ENCODE results near the gene PDZD7.
A peak's percentile ranks its signal among the peaks of the same experiment; 100 is the strongest.

The PDZD7 gene

DNA sequence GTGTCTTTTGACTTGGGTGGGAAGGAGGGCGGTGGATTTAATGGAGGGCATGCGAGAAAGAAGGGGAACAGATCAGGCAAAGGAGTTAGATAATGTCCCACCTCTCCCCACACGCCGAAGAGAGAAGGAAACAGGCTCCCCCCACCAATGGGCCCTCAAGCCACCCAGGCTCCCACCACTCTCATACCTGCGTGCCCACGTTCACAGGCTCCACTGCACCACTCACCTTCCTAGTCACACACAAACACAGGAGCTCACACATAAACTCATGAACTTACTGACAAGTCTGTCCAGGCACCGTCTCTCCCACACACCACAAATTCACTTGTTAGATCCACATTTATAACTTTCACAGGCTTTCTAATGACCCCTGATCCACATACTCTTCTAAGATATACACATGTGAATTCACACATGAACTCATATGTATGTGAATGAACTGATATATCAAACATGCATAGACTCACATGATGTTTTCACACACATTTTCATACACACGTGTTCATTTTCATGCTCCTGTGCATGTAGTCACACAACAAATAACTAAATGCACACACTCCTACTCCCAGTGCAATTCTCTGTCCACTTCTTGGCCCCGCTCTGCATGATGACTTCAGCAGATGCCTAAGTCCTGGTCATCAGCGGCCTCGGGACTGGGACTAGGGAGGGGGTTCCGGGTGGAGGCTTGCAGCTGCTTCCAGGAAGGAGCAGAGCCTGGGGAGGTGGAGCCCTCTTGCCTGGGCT, 29.8 kb downstream of the PDZD7 start:
- H3K4me1 ChIP-seq (ENCODE audit: insufficient read depth, low read length), result peaks cover 11% of the 10 kb centered on the region
- peaks cover 6% of the 10 kb centered on the region; the same call in 1 of the 2 replicates for H3K36me3 ChIP-seq (ENCODE audit: insufficient read depth, low read length)
- H3K9me3 ChIP-seq (ENCODE audit: control insufficient read depth, insufficient read depth, low read length), result no peaks in the 10 kb centered on the region
- H3K9ac ChIP-seq (ENCODE audit: low read depth, low read length), result peak overlapping the region; percentile 66; the same call in 1 of the 2 replicates

DNA sequence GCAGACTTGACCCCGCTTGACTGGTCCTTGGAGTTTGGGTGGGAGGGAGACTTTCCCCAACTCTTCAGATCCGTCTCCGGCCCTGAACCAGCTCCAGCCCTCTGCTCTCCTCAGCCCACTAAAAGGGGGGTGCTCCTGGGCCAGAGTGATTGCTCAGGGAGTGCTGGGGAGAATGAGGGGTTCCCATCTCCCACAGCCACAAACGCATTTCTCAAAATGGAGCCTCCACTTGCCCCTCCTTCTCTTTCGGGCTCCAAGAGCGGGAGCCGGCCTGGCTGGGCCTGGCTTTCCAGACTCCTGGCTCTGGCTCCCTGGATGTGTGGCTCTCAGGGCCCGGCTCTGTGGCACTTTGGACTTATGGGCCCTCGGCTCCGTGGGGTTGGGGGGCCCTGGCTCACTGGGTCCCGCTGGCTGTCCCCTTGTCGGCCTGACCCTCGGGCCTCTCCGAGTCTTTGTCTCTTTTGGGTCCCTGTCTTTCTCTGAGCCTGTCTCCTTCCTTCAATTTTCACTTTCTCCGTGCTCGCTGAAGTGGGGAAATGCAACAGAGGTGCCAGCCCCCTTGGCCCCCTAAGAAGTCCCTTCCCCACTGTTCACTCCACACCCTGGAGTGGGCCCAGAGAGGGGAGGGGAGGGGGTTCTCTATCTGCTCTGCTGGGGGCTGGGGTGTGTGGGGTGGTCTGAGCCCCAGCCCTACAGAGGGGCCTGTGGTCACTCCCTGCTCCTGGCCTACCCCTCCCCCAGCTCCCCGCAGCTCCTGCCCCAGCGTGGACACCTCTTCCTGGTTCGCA, 30.6 kb downstream of the PDZD7 start:
- Histone ChIP-seq H3K9me3 (ENCODE audit: control insufficient read depth, insufficient read depth, low read length) (no peaks in the 10 kb centered on the region), H3K9ac (ENCODE audit: low read depth, low read length) (peak overlapping the region; percentile 66), H3K36me3 (ENCODE audit: insufficient read depth, low read length) (peaks cover 5% of the 10 kb centered on the region; the same call in 1 of the 2 replicates), H3K4me1 (ENCODE audit: insufficient read depth, low read length) (peaks cover 11% of the 10 kb centered on the region)

DNA sequence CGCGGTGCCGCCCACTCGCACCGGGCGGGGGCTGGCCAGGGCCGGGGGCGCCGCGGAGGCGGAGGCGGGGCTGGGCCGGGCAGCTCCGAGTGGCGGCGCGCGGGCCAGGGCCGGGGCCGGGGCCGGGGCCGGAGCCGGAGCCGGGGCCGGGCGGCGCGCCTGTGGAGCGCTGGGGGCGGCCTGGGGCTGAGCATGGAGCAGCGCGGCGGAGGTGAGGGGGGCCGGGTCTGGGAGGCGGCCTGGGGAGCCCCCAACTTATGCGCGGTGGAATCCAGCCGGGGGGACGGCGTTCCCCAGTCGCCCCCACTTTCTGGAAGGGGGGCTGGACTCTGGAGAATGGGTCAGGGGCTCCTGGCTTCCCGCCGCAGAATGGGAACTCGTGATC, 31.2 kb downstream of the PDZD7 start, which contains the start of gene LZTS2:
TSS of gene LZTS2 (plus strand) at position 67 of the 385 bp plus-strand sequence. CDS start 2,731 bp downstream, outside the sequence.
- Histone ChIP-seq H3K9ac (ENCODE audit: low read depth, low read length) (peak within 1 kb of the TSS; percentile 66), H3K9me3 (ENCODE audit: control insufficient read depth, insufficient read depth, low read length) (no peaks in the 10 kb centered on the region), H3K4me1 (ENCODE audit: insufficient read depth, low read length) (peaks cover 12% of the 10 kb centered on the region), H3K36me3 (ENCODE audit: insufficient read depth, low read length) (peaks cover 5% of the 10 kb centered on the region; the same call in 1 of the 2 replicates)

DNA sequence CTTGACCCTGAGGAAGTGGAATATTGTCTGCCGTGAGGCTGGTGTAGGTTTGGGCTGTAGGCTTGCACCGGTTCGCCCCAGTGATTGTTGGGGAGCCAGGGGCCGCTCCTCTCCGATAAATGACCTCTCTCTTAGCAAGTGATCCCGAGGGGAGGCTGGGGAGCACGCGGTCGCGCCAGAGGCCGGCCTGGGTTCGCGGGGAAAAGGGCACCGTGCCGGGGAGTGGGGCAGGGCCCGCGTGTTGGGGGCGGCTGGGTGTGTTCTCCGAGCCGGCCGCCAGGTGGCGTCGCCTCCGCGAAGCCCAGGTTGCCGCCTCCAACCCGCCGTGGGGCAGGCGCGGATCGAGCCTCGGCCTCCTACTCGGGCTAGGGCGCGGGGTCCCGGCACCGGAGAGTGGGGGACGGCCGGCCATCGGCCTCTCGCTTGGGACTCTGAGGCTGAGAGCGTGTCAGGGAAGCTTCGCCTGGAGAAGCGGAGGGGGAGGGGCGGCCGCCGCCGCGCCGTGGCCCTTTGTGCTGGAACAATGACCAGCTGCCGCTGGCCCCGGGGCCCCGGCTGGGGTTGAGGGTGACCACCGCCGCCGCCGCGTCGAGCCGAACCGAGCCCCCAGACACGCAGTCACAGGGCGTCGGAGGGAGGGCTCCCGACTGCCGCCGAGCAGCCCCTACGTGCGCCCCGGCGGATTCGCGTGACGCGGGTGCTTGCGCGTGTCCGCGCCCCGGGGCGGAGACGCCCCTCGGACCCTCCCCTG, 31.8 kb downstream of the PDZD7 start:
- Histone ChIP-seq H3K9ac (ENCODE audit: low read depth, low read length) (peak overlapping the region; percentile 66), H3K4me1 (ENCODE audit: insufficient read depth, low read length) (peaks cover 16% of the 10 kb centered on the region), H3K36me3 (ENCODE audit: insufficient read depth, low read length) (peaks cover 5% of the 10 kb centered on the region; the same call in 1 of the 2 replicates), H3K9me3 (ENCODE audit: control insufficient read depth, insufficient read depth, low read length) (no peaks in the 10 kb centered on the region)

DNA sequence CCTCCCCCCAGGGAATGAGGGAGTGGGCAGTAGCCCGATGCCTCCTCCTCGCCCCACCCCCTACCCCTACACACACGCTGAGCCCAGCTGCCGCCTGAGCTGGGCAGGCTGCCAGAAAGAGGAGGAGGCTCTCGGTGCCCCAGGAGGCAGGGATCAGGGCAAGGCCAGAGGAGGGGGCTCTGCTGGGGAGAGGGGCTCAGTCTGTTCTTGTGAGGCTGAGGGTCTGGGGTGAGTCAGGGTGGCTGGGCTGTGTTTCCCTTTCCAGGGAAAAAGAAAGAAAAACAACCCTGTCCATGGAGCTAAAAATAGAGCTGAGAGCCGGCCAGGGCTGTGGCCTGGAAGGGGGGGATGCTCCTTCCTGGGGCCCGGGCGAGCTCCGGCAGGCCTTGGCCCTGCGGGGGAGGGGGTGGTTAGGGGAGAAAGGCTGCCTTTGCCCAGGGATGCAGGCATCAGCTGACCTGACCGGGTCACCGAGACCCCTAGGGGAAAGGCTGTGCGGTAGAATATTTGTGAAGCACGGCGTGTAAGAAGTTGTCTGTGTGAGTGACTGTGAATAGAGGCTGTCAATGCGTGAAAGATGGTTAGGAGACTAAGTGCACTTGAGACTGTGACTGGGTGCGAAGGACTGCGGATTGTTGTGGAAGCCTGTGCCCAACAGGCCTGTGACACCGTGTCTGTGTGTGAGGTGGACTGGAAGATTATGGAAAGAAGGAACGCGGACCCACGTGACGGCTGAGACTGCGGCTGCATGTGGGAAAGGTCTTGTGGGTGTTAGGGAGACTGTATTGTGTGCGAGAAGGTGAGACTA, 32.5 kb downstream of the PDZD7 start:
- peaks cover 12% of the 10 kb centered on the region; the same call in 1 of the 2 replicates for H3K36me3 ChIP-seq (ENCODE audit: insufficient read depth, low read length)
- peak overlapping the region; percentile 66 for H3K9ac ChIP-seq (ENCODE audit: low read depth, low read length)
- H3K9me3 ChIP-seq (ENCODE audit: control insufficient read depth, insufficient read depth, low read length), result no peaks in the 10 kb centered on the region
- H3K4me1 ChIP-seq (ENCODE audit: insufficient read depth, low read length), result peaks cover 16% of the 10 kb centered on the region

DNA sequence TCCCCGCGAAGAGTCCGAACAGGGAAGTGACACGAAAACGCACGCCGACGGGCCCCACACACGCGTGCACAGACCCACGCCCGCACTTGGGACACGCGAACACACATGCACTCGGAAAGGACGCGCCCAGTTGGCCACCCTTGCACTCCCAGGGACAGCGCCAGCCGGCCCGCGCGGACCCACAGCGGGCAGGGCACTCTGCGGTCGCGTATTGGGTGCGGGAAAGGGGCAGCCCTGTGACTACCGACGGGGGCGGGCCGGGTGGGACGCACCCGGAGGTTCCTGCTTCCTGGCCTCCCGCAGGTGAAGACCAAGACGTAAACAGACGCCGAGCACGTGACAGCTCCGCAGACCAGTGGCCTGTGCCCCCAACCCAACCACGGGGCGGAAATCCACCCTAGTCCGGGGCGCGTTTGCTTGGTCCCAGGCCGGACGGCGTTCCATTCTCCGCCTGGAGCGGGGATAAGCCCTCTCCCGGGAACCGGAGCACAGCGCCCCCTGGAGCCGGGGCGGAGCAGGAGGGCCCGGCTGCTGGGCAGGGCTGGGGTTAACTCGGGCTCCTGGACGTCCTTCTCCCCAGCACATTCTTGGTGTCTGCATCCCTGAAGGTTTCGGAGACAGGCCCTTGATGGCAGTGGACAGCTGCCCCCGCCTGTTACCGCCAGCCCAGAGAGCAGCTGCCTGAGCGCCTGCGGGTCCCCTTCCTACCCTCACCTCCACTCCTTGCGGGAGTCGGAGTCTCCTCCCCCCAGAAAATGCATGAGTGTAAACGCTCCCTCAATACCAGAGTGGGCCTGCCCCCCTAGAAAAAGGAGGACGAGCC, 33.4 kb downstream of the PDZD7 start:
- H3K4me1 ChIP-seq (ENCODE audit: insufficient read depth, low read length), result peaks cover 16% of the 10 kb centered on the region
- H3K9ac ChIP-seq (ENCODE audit: low read depth, low read length), result peak overlapping the region; percentile 66; the same call in 1 of the 2 replicates
- H3K36me3 ChIP-seq (ENCODE audit: insufficient read depth, low read length), result peaks cover 9% of the 10 kb centered on the region; the same call in 1 of the 2 replicates
- H3K9me3 ChIP-seq (ENCODE audit: control insufficient read depth, insufficient read depth, low read length), result no peaks in the 10 kb centered on the region

DNA sequence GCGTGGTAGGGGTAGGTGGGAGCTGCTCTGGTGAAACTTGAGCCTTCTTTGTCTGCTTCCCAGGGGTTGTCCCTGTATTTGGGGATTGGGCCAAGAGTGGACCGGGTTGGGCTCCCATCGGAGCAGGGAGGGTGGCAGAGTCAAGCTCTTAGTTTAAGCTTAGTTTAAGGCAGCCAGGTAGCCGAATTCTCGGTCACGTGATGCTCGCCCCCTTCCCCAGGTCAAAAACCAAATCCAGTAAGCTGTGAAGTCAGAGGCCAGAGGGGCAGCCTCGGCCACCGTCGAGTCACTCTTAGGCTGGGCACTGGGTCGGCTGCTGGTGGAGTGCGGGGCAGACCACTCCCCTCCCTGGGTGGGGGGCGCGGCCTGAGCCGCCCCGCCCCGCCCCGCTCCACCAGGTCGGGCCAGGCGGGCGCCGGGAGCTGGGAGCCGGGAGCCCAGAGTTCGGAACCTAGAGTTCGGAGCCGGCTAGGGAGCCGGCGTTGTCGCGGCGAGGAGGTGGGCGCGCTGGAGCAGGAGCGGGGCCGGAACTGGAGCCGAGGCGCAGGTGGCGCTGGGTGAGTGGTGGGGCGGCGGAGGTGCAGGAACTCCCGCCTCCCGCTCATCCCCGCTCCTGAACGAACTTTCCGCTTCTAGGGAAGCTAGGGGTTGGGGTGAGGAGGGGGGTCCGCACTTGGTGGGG, 34.1 kb downstream of the PDZD7 start:
- H3K4me1 ChIP-seq (ENCODE audit: insufficient read depth, low read length), result peaks cover 16% of the 10 kb centered on the region
- H3K36me3 ChIP-seq (ENCODE audit: insufficient read depth, low read length), result peaks cover 9% of the 10 kb centered on the region; the same call in 1 of the 2 replicates
- no peaks in the 10 kb centered on the region for H3K9me3 ChIP-seq (ENCODE audit: control insufficient read depth, insufficient read depth, low read length)
- H3K9ac ChIP-seq (ENCODE audit: low read depth, low read length), result peak overlapping the region; percentile 66

DNA sequence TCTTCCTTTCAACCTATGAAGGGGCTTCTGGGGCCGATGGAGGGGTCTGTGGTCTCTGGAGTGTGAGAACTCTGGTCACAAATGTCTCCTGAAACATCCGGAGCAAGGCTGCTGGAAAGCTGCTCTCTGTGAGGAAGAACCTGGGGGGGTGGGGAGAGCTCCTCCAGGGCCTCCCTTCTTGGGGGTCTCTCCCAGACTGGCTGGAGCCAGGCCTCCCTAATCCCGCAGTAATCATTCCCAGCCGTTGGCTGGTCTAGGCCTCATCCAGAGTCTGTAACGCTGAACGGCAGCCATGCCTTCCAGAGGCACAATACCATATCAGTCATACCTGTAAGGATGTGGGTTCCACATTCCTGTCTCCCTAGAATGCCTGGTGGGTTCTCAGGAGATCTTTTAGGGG, 35.7 kb downstream of the PDZD7 start:
- H3K4me1 ChIP-seq (ENCODE audit: insufficient read depth, low read length), result peaks cover 9% of the 10 kb centered on the region; the same call in 1 of the 2 replicates
- no peaks in the 10 kb centered on the region for H3K9me3 ChIP-seq (ENCODE audit: control insufficient read depth, insufficient read depth, low read length)
- H3K36me3 ChIP-seq (ENCODE audit: insufficient read depth, low read length), result peaks cover 22% of the 10 kb centered on the region
- H3K9ac ChIP-seq (ENCODE audit: low read depth, low read length), result no peak overlapping the region

DNA sequence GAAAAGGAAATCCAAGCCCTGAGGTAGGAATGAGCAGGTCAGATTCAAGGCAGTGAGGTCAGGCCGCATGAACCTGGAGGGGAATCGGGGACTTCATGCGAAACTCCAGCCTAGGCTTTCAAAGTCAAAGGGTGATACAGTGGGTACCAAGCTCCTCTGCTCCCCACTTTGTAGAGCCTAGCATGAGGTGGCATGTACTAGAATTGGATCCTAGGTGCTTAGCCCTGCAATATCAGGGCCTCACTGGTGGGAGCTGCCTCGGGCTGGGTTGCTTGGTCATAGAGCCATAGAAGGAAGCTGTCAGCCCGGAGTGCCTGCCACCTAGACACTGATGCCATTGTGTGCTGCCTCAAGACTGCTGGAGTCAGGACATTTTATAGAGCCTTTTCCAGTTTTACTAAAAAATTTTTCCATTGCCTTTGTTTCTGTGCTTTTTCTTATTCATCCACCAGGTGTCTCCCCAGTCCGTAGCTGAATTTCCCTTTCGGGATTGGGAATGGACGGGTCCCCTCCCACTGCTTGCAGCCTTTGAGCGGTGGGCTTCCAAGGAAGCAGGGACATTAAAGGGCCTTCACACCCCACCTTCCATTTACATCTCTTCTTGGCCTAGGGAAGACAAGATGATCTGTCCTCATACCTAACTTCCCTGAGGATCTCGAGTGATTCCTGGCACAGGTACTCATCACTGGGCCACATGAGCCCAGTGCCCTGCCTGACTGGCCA, 36.8 kb downstream of the PDZD7 start:
- Histone ChIP-seq H3K4me1 (ENCODE audit: insufficient read depth, low read length) (peaks cover 9% of the 10 kb centered on the region; the same call in 1 of the 2 replicates), H3K36me3 (ENCODE audit: insufficient read depth, low read length) (peaks cover 29% of the 10 kb centered on the region), H3K9ac (ENCODE audit: low read depth, low read length) (no peak overlapping the region), H3K9me3 (ENCODE audit: control insufficient read depth, insufficient read depth, low read length) (no peaks in the 10 kb centered on the region)

DNA sequence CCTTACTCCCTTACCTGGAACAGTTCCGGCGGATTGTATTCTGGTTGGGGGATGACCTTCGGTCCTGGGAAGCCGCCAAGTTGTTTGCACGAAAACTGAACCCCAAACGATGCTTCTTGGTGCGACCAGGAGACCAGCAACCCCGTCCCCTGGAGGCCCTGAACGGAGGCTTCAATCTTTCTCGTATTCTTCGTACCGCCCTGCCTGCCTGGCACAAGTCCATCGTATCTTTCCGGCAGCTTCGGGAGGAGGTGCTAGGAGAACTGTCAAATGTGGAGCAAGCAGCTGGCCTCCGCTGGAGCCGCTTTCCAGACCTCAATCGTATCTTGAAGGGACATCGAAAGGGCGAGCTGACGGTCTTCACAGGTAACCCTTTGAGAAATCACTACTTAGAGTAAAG, 41.8 kb downstream of the PDZD7 start:
- H3K36me3 ChIP-seq (ENCODE audit: insufficient read depth, low read length), result peaks cover 28% of the 10 kb centered on the region
- H3K9ac ChIP-seq (ENCODE audit: low read depth, low read length), result no peak overlapping the region

DNA sequence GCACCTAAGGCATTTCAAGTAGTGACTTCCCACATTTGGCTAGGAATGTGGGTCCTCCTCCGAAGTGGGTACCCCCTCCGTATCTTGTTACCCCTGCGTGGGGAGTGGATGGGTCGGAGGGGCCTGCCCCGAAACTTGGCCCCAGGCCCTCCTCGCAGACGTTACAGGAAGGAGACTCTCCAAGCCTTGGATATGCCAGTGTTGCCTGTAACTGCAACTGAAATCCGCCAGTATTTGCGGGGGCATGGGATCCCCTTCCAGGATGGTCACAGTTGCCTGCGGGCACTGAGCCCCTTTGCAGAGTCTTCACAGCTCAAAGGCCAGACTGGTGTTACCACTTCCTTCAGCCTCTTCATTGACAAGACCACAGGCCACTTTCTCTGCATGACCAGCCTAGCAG, 42.8 kb downstream of the PDZD7 start:
- Histone ChIP-seq H3K4me1 (ENCODE audit: insufficient read depth, low read length) (peaks cover 5% of the 10 kb centered on the region; the same call in 1 of the 2 replicates), H3K36me3 (ENCODE audit: insufficient read depth, low read length) (peaks cover 20% of the 10 kb centered on the region), H3K9ac (ENCODE audit: low read depth, low read length) (peak overlapping the region; percentile 100), H3K9me3 (ENCODE audit: control insufficient read depth, insufficient read depth, low read length) (no peaks in the 10 kb centered on the region)

More for the DNA sequence above, 41.8 kb downstream of the PDZD7 start:
- no peaks in the 10 kb centered on the region for H3K9me3 ChIP-seq (ENCODE audit: control insufficient read depth, insufficient read depth, low read length)
- peaks cover 5% of the 10 kb centered on the region; the same call in 1 of the 2 replicates for H3K4me1 ChIP-seq (ENCODE audit: insufficient read depth, low read length)

DNA sequence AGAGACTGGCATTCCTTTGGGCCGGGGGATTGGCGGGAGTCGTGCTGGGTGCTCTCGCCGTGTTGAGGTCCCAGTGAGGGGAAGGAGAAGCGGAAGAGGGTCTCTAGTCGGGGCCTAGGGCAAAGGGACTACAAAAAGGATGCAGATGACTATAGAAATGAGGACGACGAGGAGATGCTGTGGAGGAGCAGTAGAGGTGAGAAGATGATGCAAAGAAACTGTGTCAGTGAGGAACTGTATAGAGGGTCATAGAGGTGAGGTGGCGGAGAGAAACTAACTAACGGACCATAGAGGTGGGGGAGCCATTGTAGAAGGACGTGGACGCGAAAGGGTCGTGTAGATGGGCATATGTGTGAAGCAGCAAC, 43.3 kb downstream of the PDZD7 start:
- H3K36me3 ChIP-seq (ENCODE audit: insufficient read depth, low read length), result peaks cover 20% of the 10 kb centered on the region
- peak overlapping the region; percentile 100 for H3K9ac ChIP-seq (ENCODE audit: low read depth, low read length)
- H3K4me1 ChIP-seq (ENCODE audit: insufficient read depth, low read length), result peaks cover 5% of the 10 kb centered on the region; the same call in 1 of the 2 replicates
- no peaks in the 10 kb centered on the region for H3K9me3 ChIP-seq (ENCODE audit: control insufficient read depth, insufficient read depth, low read length)

All from ES-I3 (cell line).